Panc1 (cell line): ENCODE measurements around the gene DNAJB8. TPM values are rescaled to one million over a fixed set of nuclear protein-coding genes. Genes with fewer than 3 reads are reported as not detected.

Experiments used
- ATAC-seq: fragments of 200-7000 bp; cut with Tn5 transposase; 2 replicates; pipeline ENCODE4 v1.9.1; 2020; ENCODE audit warnings: mild to moderate bottlenecking, moderate library complexity
- BruUV-seq: library from RNA; stranded (reverse); fragments of 400-500 nt; replicated peaks from 2 replicates; lab custom pipeline; 2021; lab: Mats Ljungman, UMichigan
- CTCF ChIA-PET: fragments of 300-600 bp; sonication (Branson Sonifier 250); formaldehyde crosslinking; loops from one replicate; lab custom pipeline; 2022; ENCODE audit warnings: antibody characterized with exemption; lab: Charles Lee
- POLR2A ChIA-PET: fragments of 300-600 bp; sonication (Branson Sonifier 250); formaldehyde crosslinking; loops from one replicate; lab custom pipeline; 2022; ENCODE audit warnings: antibody characterized with exemption; lab: Charles Lee
- DNase-seq: peaks from one replicate; pipeline ENCODE4 v3.0.0-alpha.2; 2010; ENCODE audit warnings: low read depth, low spot score
- H3K27ac ChIP-seq: 2 replicates; pipeline ENCODE4 v1.5.1; 2011; ENCODE audit warnings: mild to moderate bottlenecking, low read length, inconsistent platforms
- H3K27me3 ChIP-seq: fragments of 200-500 bp; sonication (Bioruptor generic); 2 replicates; pipeline ENCODE4 v1.6.0; 2014; ENCODE audit warnings: low read length, inconsistent platforms; ENCODE audit not compliant: control insufficient read depth, insufficient read depth
- H3K36me3 ChIP-seq: fragments of 200-500 bp; sonication (Bioruptor generic); 2 replicates; pipeline ENCODE4 v1.5.1; 2014; ENCODE audit warnings: inconsistent platforms, mild to moderate bottlenecking, low read length, moderate library complexity; ENCODE audit not compliant: control insufficient read depth, insufficient read depth
- H3K4me1 ChIP-seq: 2 replicates; pipeline ENCODE4 v1.5.1; 2011; ENCODE audit warnings: inconsistent platforms, mild to moderate bottlenecking, low read length, moderate library complexity; ENCODE audit not compliant: control insufficient read depth, insufficient read depth
- H3K4me3 ChIP-seq, 2 experiments: 2 replicates each; pipeline ENCODE4 v1.5.1; 2011 to 2012; ENCODE audit warnings: low read depth in 2 of 2, low read length in 2 of 2, mild to moderate bottlenecking in 2 of 2, inconsistent platforms in 1 of 2, moderate library complexity in 1 of 2
- H3K9me3 ChIP-seq: fragments of 200-500 bp; sonication (Bioruptor generic); 2 replicates; pipeline ENCODE4 v1.5.1; 2014; ENCODE audit warnings: low read depth, mild to moderate bottlenecking, inconsistent platforms, low read length, moderate library complexity; ENCODE audit not compliant: control insufficient read depth, insufficient read depth
- POLR2AphosphoS5 ChIP-seq: IDR thresholded peaks from 2 replicates; pipeline ENCODE4 v1.6.1; 2012; ENCODE audit warnings: mild to moderate bottlenecking, low read depth, low read length, moderate library complexity
- SIN3A ChIP-seq: IDR thresholded peaks from 2 replicates; pipeline ENCODE4 v1.6.1; 2012; ENCODE audit warnings: low read depth, mild to moderate bottlenecking, low read length, moderate library complexity, borderline replicate concordance; ENCODE audit not compliant: insufficient read depth
- TCF7L2 ChIP-seq: IDR thresholded peaks from 2 replicates; pipeline ENCODE4 v1.6.1; 2011; ENCODE audit warnings: mild to moderate bottlenecking, low read depth, low read length, inconsistent platforms
- in situ Hi-C: cut with HindIII; loops from 2 replicates; pipeline ENCODE4 v1.10.0; 2016; ENCODE audit warnings: low sequenced_read_pairs, low pct_unique_long_range_greater_than_20kb
- intact Hi-C: fragments of 100-400 bp; cut with micrococcal nuclease; formaldehyde crosslinking; loops from one replicate; pipeline ENCODE4 v1.10.0; 2022; ENCODE audit not compliant: unreplicated experiment
- total RNA-seq: library from RNA; stranded (reverse); gene quantifications from one replicate; pipeline ENCODE4 v1.2.1, GENCODE V29; 2021; ENCODE audit not compliant: unreplicated experiment
- TF ChIP-seq, protein P1 (sequence below): fragments of 450-650 bp; IDR thresholded peaks from 2 replicates; pipeline ENCODE4 v1.5.1; 2017; ENCODE audit warnings: mild to moderate bottlenecking
- TF ChIP-seq, protein P2 (sequence below), 2 experiments: IDR thresholded peaks; 2 replicates each; pipeline ENCODE4 v1.6.1; 2011 to 2012; ENCODE audit warnings: low read depth in 2 of 2, control low read depth in 1 of 2, low read length in 1 of 2, mild to moderate bottlenecking in 1 of 2, moderate library complexity in 1 of 2; ENCODE audit not compliant: insufficient read depth in 1 of 2

DNAJB8 gene
- total RNA-seq, 1 experiment from 2014 or later = not detected

DNA sequence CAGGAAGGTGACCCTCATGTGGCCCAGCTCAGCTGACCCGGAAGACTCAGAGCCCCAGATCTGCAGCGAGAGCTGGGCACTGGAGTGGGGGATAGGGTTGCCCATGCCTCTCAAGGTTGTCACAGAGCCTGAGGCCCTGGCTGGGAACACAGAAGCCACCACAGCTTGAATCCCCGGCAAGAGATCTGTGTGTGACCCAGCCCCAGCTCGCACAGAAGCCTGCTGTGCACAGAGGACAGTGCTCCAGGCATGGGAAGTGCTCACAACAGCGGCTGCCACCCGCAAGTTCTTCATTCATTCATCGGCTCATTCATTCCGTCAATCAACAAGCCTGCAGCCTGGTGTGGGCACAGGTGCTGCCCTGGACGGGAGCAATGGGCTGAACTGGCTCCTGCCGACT lies 36.4 kb downstream of the DNAJB8 start:
- in situ Hi-C loops (no loop called here), intact Hi-C loops (no loop called here)
- H3K9me3 ChIP-seq = no peaks in the 10 kb centered on the region
- H3K27me3 ChIP-seq = no peaks in the 10 kb centered on the region
- no peaks in the 10 kb centered on the region for H3K36me3 ChIP-seq
- no peak for DNase-seq
- no TSS peak for BruUV-seq
- ATAC-seq = no peak
- H3K27ac ChIP-seq = no peak overlapping the region
- ChIA-PET POLR2A (interaction anchor here (0.8 kb wide), 1 partner anchor 26 kb away, joined by 13 read pairs; no protein-coding TSS in a partner anchor), CTCF (no interaction called here)
- TF ChIP-seq TCF7L2 (no peak), POLR2AphosphoS5 (no peak), SIN3A (no peak)
- TF ChIP-seq, protein P1, sequence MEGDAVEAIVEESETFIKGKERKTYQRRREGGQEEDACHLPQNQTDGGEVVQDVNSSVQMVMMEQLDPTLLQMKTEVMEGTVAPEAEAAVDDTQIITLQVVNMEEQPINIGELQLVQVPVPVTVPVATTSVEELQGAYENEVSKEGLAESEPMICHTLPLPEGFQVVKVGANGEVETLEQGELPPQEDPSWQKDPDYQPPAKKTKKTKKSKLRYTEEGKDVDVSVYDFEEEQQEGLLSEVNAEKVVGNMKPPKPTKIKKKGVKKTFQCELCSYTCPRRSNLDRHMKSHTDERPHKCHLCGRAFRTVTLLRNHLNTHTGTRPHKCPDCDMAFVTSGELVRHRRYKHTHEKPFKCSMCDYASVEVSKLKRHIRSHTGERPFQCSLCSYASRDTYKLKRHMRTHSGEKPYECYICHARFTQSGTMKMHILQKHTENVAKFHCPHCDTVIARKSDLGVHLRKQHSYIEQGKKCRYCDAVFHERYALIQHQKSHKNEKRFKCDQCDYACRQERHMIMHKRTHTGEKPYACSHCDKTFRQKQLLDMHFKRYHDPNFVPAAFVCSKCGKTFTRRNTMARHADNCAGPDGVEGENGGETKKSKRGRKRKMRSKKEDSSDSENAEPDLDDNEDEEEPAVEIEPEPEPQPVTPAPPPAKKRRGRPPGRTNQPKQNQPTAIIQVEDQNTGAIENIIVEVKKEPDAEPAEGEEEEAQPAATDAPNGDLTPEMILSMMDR = no peak
- TF ChIP-seq, protein P2, sequence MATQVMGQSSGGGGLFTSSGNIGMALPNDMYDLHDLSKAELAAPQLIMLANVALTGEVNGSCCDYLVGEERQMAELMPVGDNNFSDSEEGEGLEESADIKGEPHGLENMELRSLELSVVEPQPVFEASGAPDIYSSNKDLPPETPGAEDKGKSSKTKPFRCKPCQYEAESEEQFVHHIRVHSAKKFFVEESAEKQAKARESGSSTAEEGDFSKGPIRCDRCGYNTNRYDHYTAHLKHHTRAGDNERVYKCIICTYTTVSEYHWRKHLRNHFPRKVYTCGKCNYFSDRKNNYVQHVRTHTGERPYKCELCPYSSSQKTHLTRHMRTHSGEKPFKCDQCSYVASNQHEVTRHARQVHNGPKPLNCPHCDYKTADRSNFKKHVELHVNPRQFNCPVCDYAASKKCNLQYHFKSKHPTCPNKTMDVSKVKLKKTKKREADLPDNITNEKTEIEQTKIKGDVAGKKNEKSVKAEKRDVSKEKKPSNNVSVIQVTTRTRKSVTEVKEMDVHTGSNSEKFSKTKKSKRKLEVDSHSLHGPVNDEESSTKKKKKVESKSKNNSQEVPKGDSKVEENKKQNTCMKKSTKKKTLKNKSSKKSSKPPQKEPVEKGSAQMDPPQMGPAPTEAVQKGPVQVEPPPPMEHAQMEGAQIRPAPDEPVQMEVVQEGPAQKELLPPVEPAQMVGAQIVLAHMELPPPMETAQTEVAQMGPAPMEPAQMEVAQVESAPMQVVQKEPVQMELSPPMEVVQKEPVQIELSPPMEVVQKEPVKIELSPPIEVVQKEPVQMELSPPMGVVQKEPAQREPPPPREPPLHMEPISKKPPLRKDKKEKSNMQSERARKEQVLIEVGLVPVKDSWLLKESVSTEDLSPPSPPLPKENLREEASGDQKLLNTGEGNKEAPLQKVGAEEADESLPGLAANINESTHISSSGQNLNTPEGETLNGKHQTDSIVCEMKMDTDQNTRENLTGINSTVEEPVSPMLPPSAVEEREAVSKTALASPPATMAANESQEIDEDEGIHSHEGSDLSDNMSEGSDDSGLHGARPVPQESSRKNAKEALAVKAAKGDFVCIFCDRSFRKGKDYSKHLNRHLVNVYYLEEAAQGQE (IDR thresholded peaks at IDR 0.05; ENCODE audit: insufficient read depth in 1 of 2, low read depth in 2 of 2, low read length in 1 of 2) = no peak
- no peak overlapping the region for H3K4me3 ChIP-seq
- peaks cover 23% of the 10 kb centered on the region for H3K4me1 ChIP-seq

DNA sequence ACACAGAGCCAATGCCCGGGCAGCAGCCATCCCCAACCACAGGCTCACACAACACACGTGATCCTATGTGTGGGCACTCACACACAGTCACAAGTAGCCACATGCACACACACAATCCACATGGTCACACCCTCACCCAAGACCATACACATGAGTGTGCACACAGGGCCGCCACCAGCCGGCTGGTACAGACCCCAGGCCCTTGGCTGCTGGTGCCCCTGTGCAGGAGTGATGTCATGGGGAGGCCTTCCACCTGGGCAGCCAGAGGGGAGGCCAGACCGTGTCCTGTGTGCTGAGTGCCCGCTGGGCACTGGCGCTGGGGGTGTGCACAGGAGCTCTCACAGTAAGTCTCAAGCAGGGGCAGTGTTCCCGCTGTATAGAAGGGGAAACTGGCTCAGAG lies 36.9 kb downstream of the DNAJB8 start:
- no TSS peak for BruUV-seq

DNA sequence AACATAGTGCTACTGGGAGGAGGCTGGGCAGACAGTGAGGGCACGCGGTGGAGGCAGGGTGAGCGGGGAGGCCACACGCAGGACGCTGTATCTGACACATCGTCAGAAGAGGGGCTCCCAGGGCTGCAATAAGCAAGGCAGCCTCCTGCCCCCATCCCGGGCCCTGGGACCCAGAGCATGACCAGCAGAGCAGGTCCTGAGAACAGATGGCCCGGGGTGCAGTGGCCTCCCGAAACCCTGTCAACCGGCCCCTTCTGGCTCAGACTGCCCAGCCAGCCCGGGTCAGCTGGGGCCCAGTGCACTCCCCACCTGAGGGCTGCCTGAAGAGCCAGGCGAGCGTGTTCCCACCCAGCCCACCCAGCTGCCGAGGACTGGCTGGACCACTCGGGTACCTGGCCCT lies 37.4 kb downstream of the DNAJB8 start:
- ChIA-PET POLR2A (no interaction called here), CTCF (no interaction called here)
- no peaks in the 10 kb centered on the region for H3K9me3 ChIP-seq
- intact Hi-C loops (no loop called here), in situ Hi-C loops (no loop called here)
- DNase-seq = no peak
- no TSS peak for BruUV-seq
- H3K27ac ChIP-seq = peak overlapping the region; percentile 25; the same call in 1 of the 2 replicates
- no peak overlapping the region for H3K4me3 ChIP-seq
- TF ChIP-seq SIN3A = no peak
- no peak for TF ChIP-seq TCF7L2
- TF ChIP-seq, protein P2 (IDR thresholded peaks at IDR 0.05; ENCODE audit: insufficient read depth in 1 of 2, low read depth in 2 of 2, low read length in 1 of 2) = no peak
- TF ChIP-seq, protein P1 = no peak
- H3K4me1 ChIP-seq = peaks cover 31% of the 10 kb centered on the region
- H3K27me3 ChIP-seq = no peaks in the 10 kb centered on the region
- no peaks in the 10 kb centered on the region for H3K36me3 ChIP-seq
- ATAC-seq = no peak

More for the DNA sequence above, 36.9 kb downstream of the DNAJB8 start:
- no peaks in the 10 kb centered on the region for H3K36me3 ChIP-seq
- H3K4me3 ChIP-seq = no peak overlapping the region
- H3K4me1 ChIP-seq = peaks cover 27% of the 10 kb centered on the region
- in situ Hi-C loops (no loop called here), intact Hi-C loops (no loop called here)
- POLR2A ChIA-PET = no interaction called here
- no peaks in the 10 kb centered on the region for H3K9me3 ChIP-seq
- no peak overlapping the region for H3K27ac ChIP-seq
- H3K27me3 ChIP-seq = no peaks in the 10 kb centered on the region
- no peak for ATAC-seq
- TF ChIP-seq TCF7L2 = no peak
- CTCF ChIA-PET = no interaction called here
- no peak for DNase-seq
